ENCODE measurements around the gene EEF1AKMT4.

EEF1AKMT4 gene

DNA sequence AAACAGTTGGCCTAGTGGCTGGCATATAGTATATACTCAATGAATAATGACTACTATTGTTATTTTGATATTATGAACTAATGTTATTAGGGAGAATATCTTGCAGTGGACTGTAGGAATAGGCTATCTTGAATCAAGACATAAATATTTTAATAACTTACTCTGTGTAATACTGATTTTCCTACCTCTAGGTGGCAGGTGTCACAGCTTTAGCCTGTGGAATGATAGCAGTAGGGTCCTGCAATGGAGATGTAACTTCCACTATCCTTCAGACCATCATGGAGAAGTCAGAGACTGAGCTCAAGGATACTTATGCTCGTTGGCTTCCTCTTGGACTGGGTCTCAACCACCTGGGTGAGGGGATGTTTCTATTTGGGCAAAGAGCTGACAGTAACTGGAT lies 56.1 kb downstream of the EEF1AKMT4 start:
- DNase-seq: no peak

- DNase-seq: no peak
Measured at GRCh38 chr3:184306341-184306972, 57.0 kb downstream of the EEF1AKMT4 start.

DNA sequence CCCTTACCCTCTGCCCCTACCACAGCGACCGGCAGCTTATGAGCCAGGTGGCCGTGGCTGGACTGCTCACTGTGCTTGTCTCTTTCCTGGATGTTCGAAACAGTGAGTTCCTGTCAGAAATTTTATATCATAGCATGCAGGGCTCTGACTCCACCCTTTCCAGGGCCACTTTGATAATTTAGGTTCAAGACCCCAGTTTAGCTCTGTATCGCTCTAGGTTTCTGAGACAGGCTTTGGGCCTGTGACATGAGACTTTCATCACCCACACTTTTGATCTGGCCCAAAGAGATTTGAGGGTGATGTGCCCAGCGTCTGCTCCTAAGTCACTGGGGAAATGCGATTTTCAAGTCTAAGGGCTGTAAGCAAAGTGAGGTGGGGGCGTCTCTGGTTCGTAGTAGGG lies 58.4 kb downstream of the EEF1AKMT4 start:
- no peak for DNase-seq
